HL-60 (cell line): Measurements from ENCODE around the gene GARRE1.

Source experiments
- DNase-seq, 2 experiments: peaks; one replicate each; pipeline ENCODE4 v3.0.0-alpha.2; 2010 to 2020; ENCODE audit warnings: low read depth in 1 of 2, low spot score in 1 of 2
- H3K27ac ChIP-seq: fragments of 250-450 bp; sonication (Bioruptor Pico); replicated peaks from 2 replicates; pipeline ENCODE4 v1.5.1; 2020; ENCODE audit warnings: mild to moderate bottlenecking, moderate library complexity
- H3K27me3 ChIP-seq: fragments of 250-450 bp; sonication (Bioruptor Pico); 2 replicates; pipeline ENCODE4 v1.5.1; 2021; ENCODE audit warnings: mild to moderate bottlenecking, moderate library complexity; ENCODE audit not compliant: insufficient read depth, poor library complexity, severe bottlenecking
- H3K4me3 ChIP-seq: replicated peaks from 2 replicates; pipeline ENCODE4 v1.5.1; 2011; ENCODE audit warnings: mild to moderate bottlenecking, control low read depth, low read length; ENCODE audit not compliant: insufficient read depth
- CTCF ChIP-seq: IDR thresholded peaks from one replicate; pipeline ENCODE4 v1.5.1; 2011; ENCODE audit warnings: low read length, control low read depth, inconsistent platforms; ENCODE audit not compliant: insufficient read depth
- GABPA ChIP-seq: IDR thresholded peaks from 2 replicates; pipeline ENCODE4 v1.6.1; 2012; ENCODE audit warnings: low read depth
- POLR2AphosphoS5 ChIP-seq: IDR thresholded peaks from 2 replicates; pipeline ENCODE4 v1.6.1; 2012; ENCODE audit warnings: low read depth
- SPI1 ChIP-seq: IDR thresholded peaks from 2 replicates; pipeline ENCODE4 v1.6.1; 2012; ENCODE audit warnings: low read depth, mild to moderate bottlenecking, borderline replicate concordance
- TF ChIP-seq, protein P1 (sequence below): IDR thresholded peaks from 2 replicates; pipeline ENCODE4 v1.6.1; 2012; ENCODE audit warnings: low read depth; ENCODE audit not compliant: insufficient replicate concordance

GARRE1 gene

GRCh38 chr19:34295103-34295502 lies 40.7 kb downstream of the GARRE1 start:
- DNase-seq, result no peak
- no peak overlapping the region for H3K27ac ChIP-seq
- TF ChIP-seq SPI1, result no peak
- H3K27me3 ChIP-seq, result no peaks in the 10 kb centered on the region
- H3K4me3 ChIP-seq, result no peak overlapping the region

- H3K27me3 ChIP-seq, result no peaks in the 10 kb centered on the region
- H3K4me3 ChIP-seq, result no peak overlapping the region
- no peak for TF ChIP-seq SPI1
- DNase-seq, result no peak
- no peak overlapping the region for H3K27ac ChIP-seq
Observed at GRCh38 chr19:34298891-34299520, 44.7 kb downstream of the GARRE1 start.

- TF ChIP-seq CTCF (no peak), POLR2AphosphoS5 (no peak), GABPA (no peak), SPI1 (no peak)
- TF ChIP-seq, protein P1, sequence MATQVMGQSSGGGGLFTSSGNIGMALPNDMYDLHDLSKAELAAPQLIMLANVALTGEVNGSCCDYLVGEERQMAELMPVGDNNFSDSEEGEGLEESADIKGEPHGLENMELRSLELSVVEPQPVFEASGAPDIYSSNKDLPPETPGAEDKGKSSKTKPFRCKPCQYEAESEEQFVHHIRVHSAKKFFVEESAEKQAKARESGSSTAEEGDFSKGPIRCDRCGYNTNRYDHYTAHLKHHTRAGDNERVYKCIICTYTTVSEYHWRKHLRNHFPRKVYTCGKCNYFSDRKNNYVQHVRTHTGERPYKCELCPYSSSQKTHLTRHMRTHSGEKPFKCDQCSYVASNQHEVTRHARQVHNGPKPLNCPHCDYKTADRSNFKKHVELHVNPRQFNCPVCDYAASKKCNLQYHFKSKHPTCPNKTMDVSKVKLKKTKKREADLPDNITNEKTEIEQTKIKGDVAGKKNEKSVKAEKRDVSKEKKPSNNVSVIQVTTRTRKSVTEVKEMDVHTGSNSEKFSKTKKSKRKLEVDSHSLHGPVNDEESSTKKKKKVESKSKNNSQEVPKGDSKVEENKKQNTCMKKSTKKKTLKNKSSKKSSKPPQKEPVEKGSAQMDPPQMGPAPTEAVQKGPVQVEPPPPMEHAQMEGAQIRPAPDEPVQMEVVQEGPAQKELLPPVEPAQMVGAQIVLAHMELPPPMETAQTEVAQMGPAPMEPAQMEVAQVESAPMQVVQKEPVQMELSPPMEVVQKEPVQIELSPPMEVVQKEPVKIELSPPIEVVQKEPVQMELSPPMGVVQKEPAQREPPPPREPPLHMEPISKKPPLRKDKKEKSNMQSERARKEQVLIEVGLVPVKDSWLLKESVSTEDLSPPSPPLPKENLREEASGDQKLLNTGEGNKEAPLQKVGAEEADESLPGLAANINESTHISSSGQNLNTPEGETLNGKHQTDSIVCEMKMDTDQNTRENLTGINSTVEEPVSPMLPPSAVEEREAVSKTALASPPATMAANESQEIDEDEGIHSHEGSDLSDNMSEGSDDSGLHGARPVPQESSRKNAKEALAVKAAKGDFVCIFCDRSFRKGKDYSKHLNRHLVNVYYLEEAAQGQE, result no peak
- Histone ChIP-seq H3K4me3 (no peak overlapping the region), H3K27me3 (no peaks in the 10 kb centered on the region), H3K27ac (no peak overlapping the region)
- DNase-seq, result no peak
Observed at GRCh38 chr19:34299576-34299975, 45.2 kb downstream of the GARRE1 start.

DNA sequence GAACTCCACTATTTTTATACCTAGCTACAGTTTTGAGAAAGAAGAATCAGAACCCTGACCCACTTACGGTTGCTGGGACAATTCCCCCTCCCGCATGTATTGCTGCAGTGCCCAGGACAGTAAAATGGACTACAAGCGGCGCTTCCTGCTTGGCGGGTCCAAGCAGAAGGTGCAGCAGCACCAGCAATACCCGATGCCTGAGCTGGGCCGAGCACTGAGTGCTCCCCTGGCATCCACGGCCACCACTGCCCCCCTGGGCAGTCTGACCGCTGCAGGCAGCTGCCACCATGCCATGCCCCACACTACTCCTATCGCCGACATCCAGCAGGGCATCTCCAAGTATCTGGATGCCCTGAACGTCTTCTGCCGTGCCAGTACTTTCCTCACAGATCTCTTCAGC lies 46.0 kb downstream of the GARRE1 start:
- TF ChIP-seq GABPA (no peak), CTCF (no peak), SPI1 (no peak), POLR2AphosphoS5 (no peak)
- TF ChIP-seq, protein P1, result no peak
- DNase-seq, result no peak
- Histone ChIP-seq H3K27ac (no peak overlapping the region), H3K4me3 (no peak overlapping the region), H3K27me3 (no peaks in the 10 kb centered on the region)

DNA sequence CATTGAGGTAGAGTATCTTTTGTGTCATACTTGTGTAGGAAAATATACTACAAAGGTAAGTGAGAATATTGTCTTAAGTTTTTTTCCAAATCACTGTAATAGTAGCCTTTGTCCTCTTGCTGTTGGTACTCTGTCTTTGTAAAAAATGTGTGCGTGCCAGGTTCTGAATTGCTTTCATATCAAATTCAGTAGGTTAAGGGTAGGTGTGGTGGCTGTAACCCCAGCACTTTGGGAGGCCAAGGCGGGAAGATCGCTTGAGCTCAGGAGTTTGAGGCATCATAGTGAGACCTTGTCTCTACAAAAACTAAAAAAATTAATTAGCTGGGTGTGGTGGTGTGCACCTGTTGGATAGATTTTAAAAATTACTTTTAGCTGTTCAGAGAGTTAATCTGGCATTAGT lies 46.6 kb downstream of the GARRE1 start:
- Histone ChIP-seq H3K27ac (no peak overlapping the region), H3K4me3 (no peak overlapping the region), H3K27me3 (no peaks in the 10 kb centered on the region)
- DNase-seq, result no peak
- TF ChIP-seq GABPA, result no peak
- TF ChIP-seq CTCF, result no peak
- TF ChIP-seq POLR2AphosphoS5, result no peak
- TF ChIP-seq SPI1, result no peak
- TF ChIP-seq, protein P1, result no peak
